ENCODE measurements around the gene KCNIP1. TPM values are rescaled to one million over a fixed set of nuclear protein-coding genes. Genes with fewer than 3 reads are reported as not detected.
A peak's percentile ranks its signal among the peaks of the same experiment; 100 is the strongest.

The KCNIP1 gene
- total RNA-seq, 1 donor from 2014 or later, result 0.45 TPM

DNA sequence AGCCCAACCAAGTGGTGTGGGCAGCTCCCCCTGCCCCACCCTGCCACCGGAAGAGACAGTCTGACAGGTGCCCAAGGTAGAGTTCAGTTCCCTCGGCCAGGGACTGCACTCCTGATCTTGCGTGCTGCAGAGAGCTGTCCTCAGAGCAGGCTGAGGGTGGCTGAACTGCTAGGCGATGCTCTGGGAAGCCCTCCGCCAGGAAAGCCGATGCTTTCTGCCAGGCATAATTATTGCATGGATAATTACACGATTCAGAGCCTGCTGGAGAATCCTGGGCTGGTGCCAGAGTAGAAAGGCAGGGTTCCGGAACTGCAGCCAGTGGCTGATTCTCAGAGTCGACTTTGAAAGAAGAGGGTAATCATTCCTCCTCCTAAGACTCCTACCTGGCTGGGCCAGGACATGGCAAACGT, 19.3 kb downstream of the KCNIP1 start:
- Mint-ChIP-seq H3K4me3 (ENCODE audit: unreplicated experiment) (no peak overlapping the region), H3K27me3 (ENCODE audit: low read depth, unreplicated experiment) (peaks cover 55% of the 10 kb centered on the region), H3K4me1 (ENCODE audit: low read depth, unreplicated experiment) (peaks cover 18% of the 10 kb centered on the region), H3K27ac (ENCODE audit: unreplicated experiment) (peak overlapping the region; percentile 9), H3K36me3 (ENCODE audit: low read depth, unreplicated experiment) (no peaks in the 10 kb centered on the region), H3K9me3 (ENCODE audit: unreplicated experiment) (peaks cover 2% of the 10 kb centered on the region)
- Histone ChIP-seq H3K9me3 (ENCODE audit: insufficient read depth, low read depth, low read length) (no peaks in the 10 kb centered on the region), H3K9ac (ENCODE audit: low read length) (peak overlapping the region; percentile 29), H3K4me1 (ENCODE audit: insufficient read depth, low read length) (peaks cover 18% of the 10 kb centered on the region), H3K36me3 (ENCODE audit: insufficient read depth, low read length) (no peaks in the 10 kb centered on the region), H3K4me3 (ENCODE audit: insufficient read depth, low read depth, low read length) (no peak overlapping the region), H2AFZ (ENCODE audit: low read depth, low read length) (no peak overlapping the region), H3K79me2 (ENCODE audit: insufficient read depth, low read length) (no peaks in the 10 kb centered on the region), H4K20me1 (ENCODE audit: insufficient read depth, low read length) (no peaks in the 10 kb centered on the region), H3K4me2 (ENCODE audit: low read length) (peak overlapping the region; percentile 59), H3K27ac (ENCODE audit: low read depth, low read length) (no peak overlapping the region), H3K27me3 (ENCODE audit: insufficient read depth, low read length) (peaks cover 2% of the 10 kb centered on the region)
- DNase-seq (ENCODE audit: low read depth) (peak; percentile 25), FAIRE-seq (no peak)
- TF ChIP-seq CTCF (IDR thresholded peaks at IDR 0.05; ENCODE audit: insufficient read depth, low read depth, low read length), result no peak
- TF ChIP-seq EZH2 (IDR thresholded peaks at IDR 0.05; ENCODE audit: insufficient read depth, low read length), result no peak

- Histone ChIP-seq H3K4me2 (ENCODE audit: low read length) (no peak overlapping the region), H3K36me3 (ENCODE audit: insufficient read depth, low read length) (no peaks in the 10 kb centered on the region), H4K20me1 (ENCODE audit: insufficient read depth, low read length) (no peaks in the 10 kb centered on the region), H3K9ac (ENCODE audit: low read length) (no peak overlapping the region), H3K4me3 (ENCODE audit: insufficient read depth, low read depth, low read length) (no peak overlapping the region), H2AFZ (ENCODE audit: low read depth, low read length) (no peak overlapping the region), H3K9me3 (ENCODE audit: insufficient read depth, low read depth, low read length) (no peaks in the 10 kb centered on the region), H3K27ac (ENCODE audit: low read depth, low read length) (no peak overlapping the region), H3K79me2 (ENCODE audit: insufficient read depth, low read length) (no peaks in the 10 kb centered on the region), H3K4me1 (ENCODE audit: insufficient read depth, low read length) (peaks cover 18% of the 10 kb centered on the region), H3K27me3 (ENCODE audit: insufficient read depth, low read length) (peaks cover 2% of the 10 kb centered on the region)
- Mint-ChIP-seq H3K4me1 (ENCODE audit: low read depth, unreplicated experiment) (peaks cover 18% of the 10 kb centered on the region), H3K27me3 (ENCODE audit: low read depth, unreplicated experiment) (peaks cover 55% of the 10 kb centered on the region), H3K4me3 (ENCODE audit: unreplicated experiment) (no peak overlapping the region), H3K36me3 (ENCODE audit: low read depth, unreplicated experiment) (no peaks in the 10 kb centered on the region), H3K27ac (ENCODE audit: unreplicated experiment) (no peak overlapping the region), H3K9me3 (ENCODE audit: unreplicated experiment) (peaks cover 2% of the 10 kb centered on the region)
- no peak for TF ChIP-seq CTCF (IDR thresholded peaks at IDR 0.05; ENCODE audit: insufficient read depth, low read depth, low read length)
- TF ChIP-seq EZH2 (IDR thresholded peaks at IDR 0.05; ENCODE audit: insufficient read depth, low read length), result no peak
- FAIRE-seq (no peak), DNase-seq (ENCODE audit: low read depth) (no peak)
Observed at GRCh38 chr5:170523830-170524229, 20.0 kb downstream of the KCNIP1 start.

DNA sequence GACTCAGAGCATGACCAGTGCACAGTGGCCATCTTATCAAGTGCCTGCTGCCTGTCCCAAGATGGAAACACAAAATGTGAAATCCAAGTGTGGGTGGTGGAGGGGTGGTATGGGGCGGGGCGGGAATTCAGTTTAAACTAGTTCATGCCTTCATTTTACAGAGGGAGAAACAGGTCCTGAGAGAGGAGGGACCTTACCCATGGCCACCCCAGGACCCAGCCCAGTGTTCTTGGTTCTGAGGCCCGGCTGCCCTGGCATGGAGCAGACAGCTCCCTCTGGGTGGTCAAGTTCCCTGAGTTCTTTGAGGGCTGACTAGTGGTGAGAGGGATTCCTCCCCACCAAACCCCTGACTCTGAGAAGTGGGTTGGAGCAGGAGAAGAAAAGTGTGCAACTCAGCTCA, 20.8 kb downstream of the KCNIP1 start:
- DNase-seq (ENCODE audit: low read depth), result no peak
- Histone ChIP-seq H3K4me3 (ENCODE audit: insufficient read depth, low read depth, low read length) (no peak overlapping the region), H3K79me2 (ENCODE audit: insufficient read depth, low read length) (no peaks in the 10 kb centered on the region), H3K36me3 (ENCODE audit: insufficient read depth, low read length) (no peaks in the 10 kb centered on the region), H3K4me1 (ENCODE audit: insufficient read depth, low read length) (peaks cover 18% of the 10 kb centered on the region), H3K4me2 (ENCODE audit: low read length) (no peak overlapping the region), H3K9ac (ENCODE audit: low read length) (no peak overlapping the region), H3K27me3 (ENCODE audit: insufficient read depth, low read length) (peaks cover 2% of the 10 kb centered on the region), H2AFZ (ENCODE audit: low read depth, low read length) (no peak overlapping the region), H3K27ac (ENCODE audit: low read depth, low read length) (no peak overlapping the region), H3K9me3 (ENCODE audit: insufficient read depth, low read depth, low read length) (no peaks in the 10 kb centered on the region), H4K20me1 (ENCODE audit: insufficient read depth, low read length) (no peaks in the 10 kb centered on the region)
- no peak overlapping the region for H3K4me3 Mint-ChIP-seq (ENCODE audit: unreplicated experiment)
- H3K27me3 Mint-ChIP-seq (ENCODE audit: low read depth, unreplicated experiment), result peaks cover 53% of the 10 kb centered on the region
- no peak overlapping the region for H3K27ac Mint-ChIP-seq (ENCODE audit: unreplicated experiment)
- H3K9me3 Mint-ChIP-seq (ENCODE audit: unreplicated experiment), result peaks cover 2% of the 10 kb centered on the region
- peaks cover 18% of the 10 kb centered on the region for H3K4me1 Mint-ChIP-seq (ENCODE audit: low read depth, unreplicated experiment)
- TF ChIP-seq EZH2 (IDR thresholded peaks at IDR 0.05; ENCODE audit: insufficient read depth, low read length) (no peak), CTCF (IDR thresholded peaks at IDR 0.05; ENCODE audit: insufficient read depth, low read depth, low read length) (no peak)
- no peaks in the 10 kb centered on the region for H3K36me3 Mint-ChIP-seq (ENCODE audit: low read depth, unreplicated experiment)
- FAIRE-seq, result no peak
